Effector CD4-positive, alpha-beta T cell (primary cell): ENCODE results near the gene TSPAN3.

Experiments used
- DNase-seq: peaks from one replicate; pipeline ENCODE4 v3.0.0-alpha.2; 2020

Gene TSPAN3

GRCh38 chr15:77002954-77003912, 67.7 kb downstream of the TSPAN3 start:
- peak; percentile 54 for DNase-seq

GRCh38 chr15:77002436-77002835, 68.5 kb downstream of the TSPAN3 start:
- DNase-seq = no peak

DNA sequence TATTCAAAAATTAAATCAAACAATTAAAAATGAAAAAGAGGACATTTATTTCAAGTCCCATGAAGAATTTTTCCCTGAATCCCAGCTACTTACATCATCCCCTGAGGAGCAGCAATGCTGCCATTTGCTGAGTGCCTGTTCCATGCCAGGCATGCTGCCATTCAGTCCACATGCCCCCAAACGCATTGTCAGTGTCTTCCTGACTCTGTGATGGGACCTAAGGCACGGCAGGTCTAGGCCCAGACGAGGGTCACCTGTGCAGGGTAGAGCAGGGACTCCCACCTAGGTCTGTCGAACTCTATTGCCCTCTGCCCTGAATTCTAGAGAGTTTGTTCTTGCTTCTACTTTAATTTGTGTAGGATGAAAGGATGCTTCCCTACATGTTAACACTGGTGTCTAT, 68.9 kb downstream of the TSPAN3 start:
- no peak for DNase-seq

- no peak for DNase-seq
Measured at GRCh38 chr15:77001351-77001750, 69.6 kb downstream of the TSPAN3 start.

- no peak for DNase-seq
Measured at GRCh38 chr15:76999996-77000395, 70.9 kb downstream of the TSPAN3 start.

- DNase-seq = no peak
Measured at GRCh38 chr15:76998663-76999285, 72.1 kb downstream of the TSPAN3 start.

DNA sequence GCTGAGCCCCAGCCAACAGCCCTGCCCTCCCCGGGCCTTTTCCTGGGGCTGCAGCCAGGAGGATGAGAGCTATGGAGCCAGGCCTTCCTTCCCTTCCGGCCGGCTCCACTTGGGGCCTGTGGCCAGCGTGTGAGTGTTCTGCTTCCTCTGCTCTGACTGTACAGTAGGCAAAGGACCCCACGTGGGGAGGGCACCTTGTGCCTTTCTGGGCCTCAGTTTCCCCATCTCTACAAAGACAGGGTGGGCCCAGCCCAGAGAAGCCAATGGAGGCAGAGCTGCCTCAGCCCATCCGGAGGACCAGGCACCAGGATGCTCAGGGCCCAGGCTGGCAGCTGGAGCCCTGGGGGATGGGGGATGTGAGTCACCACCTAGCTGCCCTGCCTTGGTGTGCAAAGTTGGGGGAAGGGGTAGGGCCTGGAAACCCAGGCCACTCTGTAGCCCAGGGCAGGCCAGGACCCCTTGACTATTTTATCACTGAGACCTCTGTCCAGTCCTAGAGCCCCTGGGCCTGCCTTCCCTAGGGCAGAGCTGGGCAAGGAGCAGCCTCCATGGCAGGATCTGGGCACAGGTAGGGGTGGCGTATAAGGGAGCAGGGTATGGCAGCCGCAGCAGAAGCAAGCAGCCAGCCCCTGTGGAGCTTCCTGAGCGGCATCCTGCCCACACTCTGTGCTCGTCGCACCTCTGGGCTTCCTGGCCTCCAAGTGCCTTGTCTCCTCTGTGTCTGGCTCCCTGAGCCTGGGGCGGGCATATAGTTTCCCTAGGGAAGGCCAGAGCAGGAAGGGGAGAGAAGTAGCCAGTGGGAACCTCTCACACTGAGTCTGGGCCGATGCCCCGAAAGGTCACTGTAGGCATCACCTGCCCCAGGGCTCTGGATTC, 74.1 kb downstream of the TSPAN3 start:
- peak; percentile 35 for DNase-seq

DNA sequence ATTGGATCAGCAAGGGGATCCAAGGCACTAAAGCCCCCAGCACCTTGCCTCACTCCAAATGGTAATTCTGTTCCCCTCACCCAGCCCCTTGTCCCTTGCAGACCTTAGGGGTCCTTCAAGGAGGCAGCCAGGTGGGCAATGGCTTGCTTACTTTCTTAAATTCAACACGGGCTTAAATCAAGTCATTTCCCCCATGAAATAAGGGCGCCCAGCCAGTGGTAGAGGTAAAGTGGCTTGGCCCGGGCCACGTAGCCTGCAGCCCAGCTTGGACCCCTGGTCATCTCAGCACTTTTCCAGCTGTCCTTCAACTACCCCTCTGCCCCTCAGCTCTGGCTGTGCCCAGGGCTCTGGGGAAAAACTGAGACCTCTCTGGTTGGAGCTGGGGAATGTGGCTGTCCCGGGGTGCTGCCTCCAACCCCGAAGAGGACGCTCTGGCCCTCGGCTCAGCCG, 74.8 kb downstream of the TSPAN3 start:
- DNase-seq = no peak

DNA sequence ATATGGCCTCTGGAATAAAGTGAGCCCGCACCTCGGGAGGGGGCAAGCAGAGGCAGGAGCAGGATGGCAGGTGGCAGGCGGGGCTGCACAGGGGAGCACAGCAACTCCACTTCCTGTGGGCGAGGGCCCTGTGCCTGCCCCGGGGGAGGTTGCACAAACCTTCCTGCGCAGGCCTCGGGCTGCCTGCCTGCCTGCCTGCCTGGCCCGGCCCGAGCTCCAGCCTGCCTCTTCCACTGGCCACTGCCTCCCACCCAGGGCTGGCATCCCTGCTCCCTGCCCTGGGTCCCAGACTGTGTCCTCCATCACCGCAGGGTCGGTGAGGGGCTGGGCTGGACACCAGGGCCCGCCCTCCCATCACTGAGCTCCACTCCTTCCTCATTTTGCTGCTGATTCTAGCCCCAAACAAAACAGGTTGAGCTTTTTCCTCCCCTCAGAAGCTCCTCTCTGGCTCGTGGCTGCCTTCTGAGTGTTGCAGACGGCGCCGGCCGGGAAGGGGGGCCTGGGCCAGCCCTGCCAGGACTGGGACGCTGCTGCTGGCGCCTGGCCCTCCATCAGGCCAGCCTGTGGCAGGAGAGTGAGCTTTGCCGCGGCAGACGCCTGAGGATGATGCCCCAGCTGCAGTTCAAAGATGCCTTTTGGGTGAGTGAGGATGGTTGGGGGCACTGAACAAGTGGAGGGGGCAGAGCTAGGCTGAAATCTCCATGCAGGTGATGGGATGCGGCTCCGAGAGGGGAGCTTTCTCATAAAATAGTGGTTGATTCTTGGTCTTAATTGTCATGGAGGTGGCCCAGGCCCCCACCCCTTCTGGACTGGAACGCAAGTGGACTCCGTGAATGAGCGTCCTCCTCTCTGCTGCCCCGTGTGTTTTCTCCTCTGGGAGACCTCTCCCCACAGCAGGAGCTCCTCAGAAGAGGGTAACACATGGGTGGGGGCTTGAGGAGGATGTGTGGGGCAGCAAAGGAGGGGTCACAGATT, 75.7 kb downstream of the TSPAN3 start, which contains the start of gene PSTPIP1:
TSS of gene PSTPIP1 (plus strand) at position 156 of the 975 bp plus-strand sequence. CDS start at position 604, 448 bp downstream.
- DNase-seq = peak; percentile 52

- DNase-seq = no peak
Measured at GRCh38 chr15:76994496-76994895, 76.4 kb downstream of the TSPAN3 start.

GRCh38 chr15:76994001-76994400, 76.9 kb downstream of the TSPAN3 start:
- peak; percentile 49 for DNase-seq

DNA sequence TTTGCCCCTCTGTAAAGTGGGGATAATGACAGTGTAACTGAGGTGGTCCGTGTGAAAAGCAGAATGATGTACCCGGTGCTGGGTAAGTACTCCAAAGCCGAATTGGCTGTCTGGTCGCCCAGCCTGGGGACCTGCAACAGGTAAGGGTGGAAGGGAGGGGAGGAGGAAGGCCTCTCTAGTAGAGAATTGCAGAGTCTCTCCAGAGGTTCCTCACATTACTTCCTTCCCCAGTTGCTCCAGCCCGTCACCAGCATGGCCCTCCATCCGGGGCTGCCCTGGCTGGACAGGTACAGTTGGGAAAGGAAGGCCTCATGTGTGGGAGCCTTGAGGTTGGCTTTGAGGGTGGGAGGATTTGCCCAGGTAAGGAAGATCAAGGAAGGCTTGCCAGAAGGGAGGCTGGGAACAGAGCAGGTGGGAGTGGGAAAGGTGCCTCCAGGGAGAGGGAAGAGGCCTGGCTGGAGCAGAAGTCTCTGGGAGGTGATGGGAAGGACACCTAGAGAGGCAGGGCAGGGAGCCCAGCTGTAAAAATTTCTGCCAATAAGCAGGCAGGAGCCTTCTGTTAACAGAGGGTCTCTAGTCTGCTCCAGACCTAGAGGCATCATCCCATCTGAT, 77.7 kb downstream of the TSPAN3 start:
- no peak for DNase-seq

DNA sequence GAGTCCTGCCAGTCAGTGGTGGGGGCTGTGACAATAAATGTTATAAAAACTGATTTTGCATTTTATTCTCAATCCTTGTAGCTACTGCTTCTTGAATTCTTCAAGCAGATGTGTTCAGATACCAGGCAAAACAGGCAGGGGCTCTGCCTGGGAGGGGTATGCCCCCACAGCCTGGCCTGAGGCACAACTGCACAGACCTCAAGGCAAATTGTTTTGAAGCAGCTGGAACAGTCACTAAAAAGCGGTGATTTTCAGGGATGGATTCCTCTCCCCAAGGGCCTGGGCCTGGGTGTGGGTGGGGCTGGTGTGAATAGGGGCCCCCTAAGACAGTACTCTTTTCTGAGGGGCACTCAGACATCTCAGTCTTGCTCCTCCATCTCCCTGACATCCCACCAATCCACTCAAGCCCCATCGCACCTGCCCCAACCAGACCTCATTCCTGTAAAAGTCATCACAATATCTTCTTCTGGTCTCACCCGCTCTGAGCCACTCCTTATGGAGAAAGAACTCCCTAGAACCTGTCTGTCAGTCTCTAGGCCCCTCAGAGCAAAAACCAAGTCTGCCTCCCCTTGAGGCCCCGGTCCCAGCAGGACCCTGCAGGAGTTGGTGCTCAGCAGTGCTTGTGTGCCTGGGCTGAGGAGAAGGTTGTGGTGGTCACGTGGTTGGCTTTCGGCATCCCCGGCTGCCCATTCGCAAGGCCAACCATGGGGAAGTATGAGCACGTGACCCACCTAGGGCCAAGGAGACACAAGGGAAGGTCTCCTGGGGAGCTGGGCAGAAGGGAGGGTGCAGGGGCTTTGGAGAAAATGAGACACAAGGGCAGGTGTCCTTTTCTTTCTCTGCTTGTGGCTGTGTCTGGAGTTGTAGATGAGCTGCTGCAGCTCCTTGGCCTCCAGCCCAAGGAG, 78.9 kb downstream of the TSPAN3 start:
- no peak for DNase-seq
